Activated CD4-positive, alpha-beta T cell treated with anti-CD3 and anti-CD28 coated beads, Interleukin-2, amount 50 U/mL, for 1 hour (primary cell): ENCODE data around the gene PCDH20.
"Not testable (repeated sequence)": the region's sequence is repeated elsewhere in the genome, so short reads cannot be mapped to it uniquely, and the experiment has no call there.

Experiments used
- DNase-seq: peaks from one replicate; pipeline ENCODE4 v3.0.0-alpha.2; 2020

PCDH20 gene, protein sequence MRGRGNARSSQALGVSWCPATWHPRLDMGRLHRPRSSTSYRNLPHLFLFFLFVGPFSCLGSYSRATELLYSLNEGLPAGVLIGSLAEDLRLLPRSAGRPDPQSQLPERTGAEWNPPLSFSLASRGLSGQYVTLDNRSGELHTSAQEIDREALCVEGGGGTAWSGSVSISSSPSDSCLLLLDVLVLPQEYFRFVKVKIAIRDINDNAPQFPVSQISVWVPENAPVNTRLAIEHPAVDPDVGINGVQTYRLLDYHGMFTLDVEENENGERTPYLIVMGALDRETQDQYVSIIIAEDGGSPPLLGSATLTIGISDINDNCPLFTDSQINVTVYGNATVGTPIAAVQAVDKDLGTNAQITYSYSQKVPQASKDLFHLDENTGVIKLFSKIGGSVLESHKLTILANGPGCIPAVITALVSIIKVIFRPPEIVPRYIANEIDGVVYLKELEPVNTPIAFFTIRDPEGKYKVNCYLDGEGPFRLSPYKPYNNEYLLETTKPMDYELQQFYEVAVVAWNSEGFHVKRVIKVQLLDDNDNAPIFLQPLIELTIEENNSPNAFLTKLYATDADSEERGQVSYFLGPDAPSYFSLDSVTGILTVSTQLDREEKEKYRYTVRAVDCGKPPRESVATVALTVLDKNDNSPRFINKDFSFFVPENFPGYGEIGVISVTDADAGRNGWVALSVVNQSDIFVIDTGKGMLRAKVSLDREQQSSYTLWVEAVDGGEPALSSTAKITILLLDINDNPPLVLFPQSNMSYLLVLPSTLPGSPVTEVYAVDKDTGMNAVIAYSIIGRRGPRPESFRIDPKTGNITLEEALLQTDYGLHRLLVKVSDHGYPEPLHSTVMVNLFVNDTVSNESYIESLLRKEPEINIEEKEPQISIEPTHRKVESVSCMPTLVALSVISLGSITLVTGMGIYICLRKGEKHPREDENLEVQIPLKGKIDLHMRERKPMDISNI

DNA sequence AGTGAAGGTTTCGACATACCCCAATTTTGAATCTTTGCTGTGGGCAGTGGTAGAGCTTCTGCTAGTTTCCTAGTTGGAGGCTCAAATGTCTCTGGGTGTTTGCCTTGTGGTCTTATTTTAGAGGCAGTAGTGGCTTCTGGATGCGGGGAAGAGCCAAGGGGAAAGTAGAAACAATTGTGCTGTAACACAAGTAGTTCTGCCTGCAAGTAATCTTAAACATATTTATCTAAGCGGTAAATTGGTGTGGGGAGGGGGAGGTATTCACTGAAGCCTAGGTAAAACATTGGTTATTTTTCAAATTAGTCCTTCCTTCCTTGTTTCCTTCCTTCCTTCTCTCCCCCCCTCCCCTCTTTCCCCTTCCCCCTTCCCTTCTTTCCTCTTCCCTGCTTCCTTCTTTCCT is at the start of gene PCDH20:
TSS of gene PCDH20 (minus strand) at position 101 of the 400 bp plus-strand sequence. CDS start 691 bp downstream, outside the sequence.
- DNase-seq, result no peak

DNA sequence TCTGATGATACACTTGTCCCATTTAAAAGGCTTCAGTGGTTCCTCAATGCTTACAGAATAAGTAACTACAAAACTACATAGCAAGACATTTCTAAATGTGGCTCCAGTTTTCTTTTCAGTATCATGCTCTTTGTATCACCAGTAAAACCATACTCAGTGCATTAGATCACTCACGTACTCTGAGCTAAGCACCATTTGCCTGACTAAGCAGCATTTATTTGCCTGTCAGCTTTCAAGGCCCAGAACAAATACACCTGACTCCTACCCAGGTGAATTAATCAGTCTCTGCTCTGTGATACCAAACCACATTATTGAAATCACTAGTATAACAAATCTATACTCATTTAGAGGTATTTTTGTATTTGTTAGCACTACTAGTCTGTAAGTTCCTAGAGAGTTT is 47.4 kb upstream of the PCDH20 start:
- no peak for DNase-seq

DNA sequence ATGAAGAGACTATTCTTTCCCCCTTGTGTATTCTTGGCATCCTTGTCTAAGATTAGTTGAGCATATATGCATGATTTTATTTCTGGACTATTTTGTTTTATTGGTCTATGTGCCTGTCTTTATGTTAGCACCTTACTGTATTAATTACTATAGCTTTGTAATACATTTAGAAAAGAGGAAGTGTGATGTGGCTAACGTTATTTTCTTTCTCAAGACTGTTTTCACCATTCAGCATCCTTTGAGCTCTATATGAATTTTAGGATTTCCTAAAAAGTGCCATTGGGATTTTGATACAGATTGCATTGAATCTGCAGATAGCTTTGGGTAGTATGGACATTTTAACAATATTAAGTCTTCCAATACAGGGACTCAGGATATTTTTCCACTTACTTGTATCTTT is 37.5 kb upstream of the PCDH20 start:
- no peak for DNase-seq

DNA sequence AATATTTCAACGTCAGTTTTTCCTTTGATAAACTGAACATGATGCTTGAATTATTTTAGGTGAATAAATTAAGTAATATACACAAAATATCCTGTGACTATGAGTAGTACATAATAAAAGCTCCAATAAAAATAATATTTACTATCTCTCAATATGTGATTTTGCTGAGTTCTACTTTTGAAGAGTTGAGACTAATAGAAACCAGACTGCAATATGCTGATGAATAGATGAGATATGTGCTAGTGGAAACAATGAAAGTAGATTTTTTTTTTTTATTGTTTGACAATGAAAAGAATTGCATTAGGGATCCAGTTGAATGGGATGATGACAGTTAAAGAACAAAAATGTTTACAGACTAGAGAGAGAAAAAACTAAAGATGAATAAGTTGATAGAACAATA is 16.4 kb upstream of the PCDH20 start:
- DNase-seq, result no peak

DNA sequence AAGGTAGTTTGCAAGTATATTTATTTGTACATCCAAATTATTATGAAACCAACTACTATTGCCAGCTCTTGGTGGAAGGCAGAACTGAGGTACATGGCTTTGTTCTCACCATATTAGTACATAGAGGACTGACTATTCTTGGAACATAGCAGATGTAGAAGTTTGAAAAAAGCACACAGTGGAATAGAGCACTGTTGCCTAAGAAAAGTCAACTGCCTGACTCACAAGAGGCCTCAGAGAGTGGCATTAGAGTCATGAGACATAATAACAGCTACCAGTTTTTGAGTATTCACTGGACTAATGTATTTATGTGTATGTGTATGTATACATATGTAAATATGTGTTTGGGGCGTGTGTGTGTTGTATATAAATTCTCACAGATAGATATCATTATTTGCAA is 8.3 kb upstream of the PCDH20 start:
- DNase-seq, result no peak

DNA sequence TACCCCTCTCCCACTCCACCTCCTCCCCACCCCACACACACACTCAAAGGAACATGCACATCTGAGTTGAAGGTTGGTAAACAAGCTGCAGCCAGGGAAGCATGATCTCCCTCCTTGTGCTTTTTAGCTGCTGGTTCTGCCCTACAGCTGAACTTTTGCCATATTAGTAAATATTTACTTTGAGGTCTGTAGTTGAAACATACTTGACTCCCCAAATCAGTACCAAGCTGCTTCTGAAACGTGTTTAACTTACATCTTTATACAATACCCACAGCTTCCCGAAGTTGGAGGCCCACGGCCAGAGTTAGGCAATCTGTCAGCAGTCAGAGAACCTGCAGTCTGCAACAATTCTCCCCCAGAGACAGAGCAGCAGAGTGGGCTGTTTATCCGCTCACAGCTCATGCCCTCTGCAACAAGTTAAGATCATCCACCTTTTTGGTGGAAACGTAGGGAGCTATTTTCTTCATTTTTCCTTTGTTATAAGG is 1.5 kb upstream of the PCDH20 start:
- DNase-seq, result no peak

DNA sequence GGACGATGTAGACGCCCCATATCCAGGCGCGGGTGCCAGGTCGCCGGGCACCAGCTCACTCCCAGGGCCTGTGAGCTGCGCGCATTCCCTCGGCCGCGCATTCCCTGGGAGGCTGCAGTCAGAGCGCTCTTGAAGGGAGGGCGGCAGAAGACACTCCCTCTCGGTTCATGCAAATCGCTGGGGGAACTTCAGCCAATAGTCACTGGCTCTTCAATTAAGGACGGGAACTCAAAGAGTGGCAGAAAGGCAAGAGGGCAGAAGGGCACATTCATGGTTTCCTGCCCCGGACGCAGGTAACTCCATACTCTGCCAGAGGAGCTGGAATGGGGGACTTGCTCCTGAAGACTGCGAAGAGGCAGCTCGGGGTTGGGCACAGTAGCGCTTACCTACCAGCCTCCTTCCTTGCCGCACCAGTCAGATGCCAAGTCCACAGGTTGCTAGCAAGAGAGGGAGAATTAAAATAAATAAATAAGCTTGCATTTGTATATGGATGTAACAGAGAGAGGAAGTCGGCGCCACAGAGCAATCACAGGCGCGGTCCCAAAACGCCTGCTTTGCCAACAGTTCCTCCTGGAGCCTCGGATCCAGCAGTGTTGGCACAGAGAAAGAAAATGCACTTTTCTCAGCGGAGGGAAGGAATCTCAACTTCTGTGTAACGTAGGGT is 459 bp downstream of the PCDH20 start:
- no peak for DNase-seq

DNA sequence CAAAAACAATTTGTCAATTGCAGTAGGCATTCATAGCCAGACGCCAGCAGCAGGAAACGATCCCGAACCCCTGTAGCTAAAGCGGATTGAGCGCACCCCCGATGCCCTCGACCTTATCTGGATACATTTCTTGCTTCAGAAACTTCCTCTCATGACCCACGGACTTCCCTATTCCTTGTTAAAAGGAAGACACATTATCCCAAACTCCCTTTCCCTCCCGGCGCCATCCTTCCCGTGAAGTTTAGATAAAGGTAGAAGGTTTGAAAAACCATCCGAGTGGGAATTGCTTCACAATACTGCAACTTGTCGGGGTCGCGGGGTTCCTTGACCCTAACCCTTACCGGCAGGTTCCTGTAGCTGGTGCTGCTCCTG is 977 bp downstream of the PCDH20 start:
- DNase-seq, result no peak

DNA sequence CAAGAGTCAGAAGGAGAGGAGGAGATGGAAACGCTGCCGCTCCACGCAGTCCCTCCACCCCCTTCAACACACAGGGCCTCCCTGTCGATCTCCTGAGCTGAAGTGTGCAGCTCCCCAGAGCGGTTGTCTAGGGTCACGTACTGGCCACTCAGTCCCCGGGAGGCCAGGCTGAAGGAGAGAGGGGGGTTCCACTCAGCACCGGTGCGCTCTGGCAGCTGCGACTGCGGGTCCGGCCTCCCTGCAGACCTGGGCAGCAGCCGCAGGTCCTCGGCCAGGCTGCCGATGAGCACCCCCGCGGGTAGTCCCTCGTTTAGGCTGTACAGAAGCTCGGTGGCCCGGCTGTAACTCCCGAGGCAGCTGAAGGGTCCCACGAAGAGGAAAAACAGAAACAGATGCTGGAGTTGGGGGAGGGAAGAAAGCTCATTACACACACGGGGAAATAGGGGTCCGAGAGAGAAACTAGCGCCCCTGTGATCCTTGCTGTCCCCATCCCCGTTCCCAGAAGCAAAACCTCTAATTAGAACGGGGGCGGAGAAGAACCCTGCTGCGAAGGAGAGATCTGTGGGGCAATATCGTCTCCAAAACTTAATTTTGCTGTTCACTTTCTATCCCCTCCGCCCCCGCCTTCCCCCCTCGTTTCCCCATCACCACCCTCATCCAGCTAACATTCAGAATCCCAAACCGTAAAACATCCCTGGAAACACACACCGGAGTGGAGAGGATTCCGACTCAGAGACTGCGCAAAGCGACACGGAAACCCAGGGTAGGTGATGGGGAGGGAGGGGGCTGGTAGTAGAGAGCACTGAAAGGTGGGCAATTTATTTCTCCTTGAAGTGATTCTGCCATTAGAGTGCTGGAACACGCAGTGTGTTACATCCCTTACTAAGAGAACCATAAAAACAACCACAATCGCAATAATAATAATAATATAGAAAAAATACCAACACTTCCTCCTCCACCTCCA is 1.8 kb downstream of the PCDH20 start:
- no peak for DNase-seq

DNA sequence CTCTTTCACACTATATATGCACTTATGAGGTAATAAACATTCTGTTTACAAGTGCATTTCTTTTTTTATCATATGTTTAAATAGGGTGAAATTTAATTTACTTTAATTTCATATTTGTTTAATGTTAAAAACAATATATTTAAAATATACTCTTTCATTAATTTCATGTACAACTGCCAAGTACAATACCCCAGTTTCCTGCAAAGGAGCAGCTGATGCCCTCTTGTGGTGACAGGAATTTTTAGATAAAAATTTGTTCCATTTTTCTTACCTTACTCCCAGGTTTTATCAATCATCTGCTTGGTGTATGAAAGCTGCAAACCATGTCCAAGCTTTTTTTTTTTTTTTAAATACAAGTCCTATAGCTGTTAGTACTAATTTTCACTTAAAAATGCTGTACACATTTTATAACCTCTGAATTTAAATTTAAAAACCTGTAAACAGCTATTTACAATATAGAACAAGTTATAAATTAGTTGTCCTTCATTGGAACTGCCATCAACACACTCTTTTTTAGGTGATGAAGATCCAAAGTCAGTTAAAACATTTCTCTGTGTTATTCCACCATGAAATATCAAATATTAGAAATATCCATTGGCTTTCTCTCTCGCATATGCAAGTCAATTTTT is 4.9 kb downstream of the PCDH20 start:
- DNase-seq, result no peak

DNA sequence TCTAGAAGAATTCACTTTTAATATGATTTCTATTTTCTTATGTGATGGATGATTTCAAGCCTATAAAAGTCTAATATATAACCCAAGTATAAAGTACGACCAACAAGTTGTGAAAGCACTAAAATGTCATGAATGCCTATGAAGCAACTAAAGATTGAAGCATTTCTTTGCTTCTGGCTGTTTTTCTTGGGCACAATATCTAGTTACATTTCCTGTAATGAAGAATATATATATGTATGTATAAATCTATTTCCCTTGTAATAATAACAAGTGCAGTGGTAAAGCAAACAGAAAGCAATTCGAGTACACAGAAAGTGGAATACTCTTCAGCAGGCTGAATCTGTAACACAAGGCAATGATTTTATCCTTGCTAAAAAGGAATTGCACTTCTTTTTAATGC is 5.4 kb downstream of the PCDH20 start:
- DNase-seq, result no peak

DNA sequence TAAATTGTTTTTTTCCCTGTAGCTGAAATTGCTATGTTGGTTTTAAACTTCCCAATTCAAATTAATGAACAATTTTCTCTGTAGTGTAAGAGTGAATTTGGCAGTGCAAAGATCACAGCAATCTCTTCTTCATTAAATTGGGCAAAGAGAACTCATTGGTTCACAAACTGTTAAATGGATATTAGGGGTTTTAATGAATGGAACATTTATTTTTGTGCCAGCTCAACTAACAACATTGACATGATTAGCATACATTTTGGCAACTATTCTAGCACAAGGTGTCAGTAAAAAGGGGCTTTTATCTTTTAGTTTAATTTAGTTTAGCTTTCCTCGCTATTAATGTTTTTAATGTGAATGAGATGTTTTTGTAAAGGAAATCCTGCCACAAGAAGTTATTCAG is 7.1 kb downstream of the PCDH20 start:
- no peak for DNase-seq

DNA sequence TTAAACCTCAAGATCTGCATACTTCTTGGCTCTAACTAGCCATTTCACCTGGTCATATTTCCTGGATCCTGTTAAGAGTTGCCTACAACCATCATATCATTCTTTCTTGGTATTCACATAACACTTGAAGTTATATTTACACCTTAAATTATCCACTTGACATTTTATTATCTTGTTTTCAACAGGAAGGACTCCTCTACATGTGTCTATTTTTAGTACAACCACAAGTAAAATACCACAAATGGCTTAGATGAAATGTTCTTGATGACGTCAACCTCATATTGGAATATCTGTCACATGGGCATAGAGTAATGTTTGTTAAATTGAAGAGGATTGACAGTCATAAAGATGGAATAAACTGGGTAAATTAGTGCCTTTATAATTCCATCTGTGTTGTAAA is 9.4 kb downstream of the PCDH20 start:
- no peak for DNase-seq

DNA sequence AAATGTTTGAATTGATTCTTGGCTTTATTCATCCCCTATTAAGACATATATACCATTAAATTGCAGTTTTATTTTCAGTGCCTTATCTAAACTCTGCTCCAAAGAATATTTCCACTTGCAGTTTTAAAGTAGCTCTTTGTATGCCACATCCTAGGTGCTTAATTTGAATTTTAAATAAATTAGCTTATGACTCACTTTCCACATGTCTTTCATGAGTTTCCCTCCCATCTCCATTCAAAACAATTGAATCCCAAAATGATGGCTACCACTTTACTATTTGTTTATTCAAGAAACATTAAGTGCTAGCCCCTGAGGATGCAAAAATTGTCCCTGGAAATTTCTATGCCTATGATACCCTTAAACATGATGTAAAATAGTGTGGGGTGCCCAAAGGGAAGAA is 19.5 kb downstream of the PCDH20 start:
- DNase-seq, result no peak

DNA sequence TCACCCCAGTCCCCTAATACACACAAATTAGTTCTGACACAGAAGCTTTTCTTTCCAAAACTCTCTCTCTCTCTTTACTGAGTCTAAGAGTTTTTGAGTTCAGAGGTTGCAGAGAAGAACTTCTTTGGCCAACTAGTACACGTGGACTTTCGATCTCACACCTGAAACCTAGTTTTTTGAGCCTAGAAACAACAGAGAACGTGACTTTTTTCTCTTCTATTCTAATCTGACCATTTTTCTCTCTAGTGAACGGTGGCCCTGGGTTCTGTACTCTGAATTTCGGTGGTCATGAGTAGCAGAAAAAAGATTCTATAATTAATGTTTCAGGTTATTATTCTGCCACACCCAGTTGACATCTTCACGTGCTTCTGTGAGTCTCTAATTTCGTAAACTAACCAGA is 24.2 kb downstream of the PCDH20 start:
- DNase-seq, result no peak

DNA sequence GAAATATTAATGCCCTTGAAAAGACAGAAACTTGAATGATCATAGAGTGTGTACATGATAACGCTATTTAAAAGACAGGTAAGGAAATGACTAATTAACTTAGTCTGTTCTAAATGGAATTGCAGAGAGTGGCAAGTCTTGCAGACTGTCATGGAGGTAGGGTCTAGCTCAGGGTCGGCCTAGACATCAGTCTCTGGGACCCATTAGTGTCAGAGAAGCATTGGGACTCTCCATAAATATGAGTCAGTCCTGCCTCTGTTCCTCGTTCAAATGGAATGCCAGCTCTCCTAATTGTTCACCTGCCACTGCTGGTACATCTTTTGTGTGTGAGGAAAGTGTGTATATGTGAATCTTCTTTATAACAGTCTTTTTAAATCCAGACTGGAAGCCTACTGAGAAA is 28.0 kb downstream of the PCDH20 start:
- no peak for DNase-seq

DNA sequence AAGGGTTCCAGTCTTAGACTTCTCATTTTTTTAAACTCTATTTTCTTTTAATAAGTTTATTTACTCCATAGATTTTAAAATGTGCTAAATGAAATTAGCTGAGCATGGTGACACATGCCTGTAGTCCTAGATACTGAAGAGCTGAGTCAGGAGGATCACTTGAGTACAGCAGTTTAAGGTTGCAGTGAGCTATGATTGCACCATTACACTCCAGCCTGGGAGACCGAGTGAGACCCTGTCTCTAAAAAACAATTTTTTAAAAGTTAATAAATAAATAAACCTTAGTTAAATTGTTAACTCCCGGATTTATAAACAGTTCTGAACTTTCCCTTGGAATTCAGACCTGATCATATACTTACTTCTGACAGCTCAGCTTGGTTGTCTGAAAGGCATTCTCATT is 32.5 kb downstream of the PCDH20 start:
- DNase-seq, result no peak

DNA sequence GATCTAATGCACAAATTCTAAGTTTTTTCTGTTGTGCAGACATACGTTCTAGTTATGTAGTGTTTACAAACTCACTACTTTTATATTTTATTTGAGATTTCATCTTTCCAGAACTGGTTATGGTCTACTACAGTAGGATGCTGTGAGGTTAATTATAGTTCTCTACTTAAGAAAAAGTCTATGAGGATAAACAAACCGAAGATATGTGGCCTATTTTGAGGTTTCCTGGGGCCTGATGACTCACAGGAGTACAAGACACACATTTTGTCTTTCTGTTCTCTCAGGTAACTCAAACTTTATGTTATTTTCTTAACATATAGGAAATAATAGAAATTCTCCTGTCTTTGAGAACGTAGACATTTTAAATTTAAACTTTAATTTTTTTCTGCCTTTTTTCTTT is 45.1 kb downstream of the PCDH20 start:
- DNase-seq, result no peak

DNA sequence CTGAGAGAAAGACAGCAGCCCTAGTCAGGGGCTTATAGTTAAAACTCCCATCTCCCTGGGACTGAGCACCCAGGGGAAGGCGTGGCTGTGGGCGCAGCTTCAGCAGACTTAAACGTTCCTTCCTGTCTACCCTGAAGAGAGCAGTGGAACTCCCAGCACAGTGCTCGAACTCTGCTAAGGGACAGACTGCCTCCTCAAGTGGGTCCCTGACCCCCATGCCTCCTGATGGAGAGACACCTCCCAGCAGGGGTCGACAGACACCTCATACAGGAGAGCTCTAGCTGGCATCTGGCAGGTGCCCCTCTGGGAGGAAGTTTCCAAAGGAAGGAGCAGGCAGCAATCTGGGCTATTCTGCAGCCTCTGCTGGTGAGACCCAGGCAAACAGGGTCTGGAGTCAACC is 51.0 kb downstream of the PCDH20 start:
- DNase-seq, result not testable (repeated sequence)

DNA sequence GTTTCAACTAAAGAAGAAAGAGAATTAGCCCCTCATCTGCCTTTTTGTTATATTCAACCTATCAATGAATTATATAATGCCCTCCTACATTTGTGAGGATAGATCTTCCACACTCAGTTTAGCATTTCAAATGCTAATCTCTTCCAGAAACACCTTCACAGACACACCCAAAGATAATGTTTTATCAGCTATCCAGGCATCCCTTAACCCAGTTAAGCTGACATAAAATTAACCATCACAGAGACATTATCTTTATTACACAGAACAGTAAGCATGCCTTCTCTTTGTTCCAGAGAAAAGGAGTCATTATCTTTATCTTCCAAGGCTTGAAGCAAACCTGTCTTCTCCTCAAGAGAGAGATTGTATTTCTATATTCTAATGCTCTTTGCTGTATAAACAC is 53.1 kb downstream of the PCDH20 start:
- no peak for DNase-seq
